Right lobe of liver (tissue), 4 donors: ENCODE measurements around the gene MRGPRG.

Source experiments
- CTCF ChIP-seq, 4 donors: fragments of 200-600 bp in 3 of 4; fragments of 450-650 bp in 1 of 4; IDR thresholded peaks; one replicate each; pipeline versions ENCODE4 v1.5.1 to v1.8.0; 2016 to 2022; ENCODE audit warnings: antibody characterized with exemption in 4 of 4, mild to moderate bottlenecking in 2 of 4
- POLR2A ChIP-seq: fragments of 450-650 bp; IDR thresholded peaks from one replicate; pipeline ENCODE4 v1.6.1; 2017; ENCODE audit warnings: antibody characterized with exemption, mild to moderate bottlenecking
- donor health status: DM: no; HTN: no; CAD: no.
- donor health status: DM: no; HTN: no; CAD: no.
- donor health status: DM: no; HTN: yes; CAD: no.

DNA sequence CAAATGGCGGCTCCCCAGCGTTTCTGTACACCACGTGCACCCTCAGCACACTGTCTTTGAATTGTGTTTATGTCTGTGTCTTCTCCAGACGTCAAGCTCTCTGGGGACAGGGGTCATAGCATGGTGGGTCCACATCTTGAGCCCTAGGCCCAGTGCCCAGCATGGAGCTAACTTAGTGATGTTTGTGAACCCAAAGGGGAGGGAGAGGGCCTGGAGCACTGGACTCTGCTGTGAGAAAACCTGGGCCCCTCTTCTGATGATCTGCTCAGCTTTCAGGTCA lies 4.3 kb downstream of the MRGPRG start:
- TF ChIP-seq CTCF (IDR thresholded peaks at IDR 0.05) (no peak), POLR2A (no peak)
